Mucosa of rectum (tissue), 2 donors: ENCODE results near the gene IQCN.
A peak's percentile ranks its signal among the peaks of the same experiment; 100 is the strongest.

ENCODE experiments used
- H3K27ac ChIP-seq, 2 donors: one replicate each; pipeline ENCODE4 v1.7.0; 2013; ENCODE audit warnings: inconsistent platforms in 2 of 2, low read depth in 2 of 2, low read length in 2 of 2
- H3K27me3 ChIP-seq, 2 donors: one replicate each; pipeline ENCODE4 v1.7.0; 2013; ENCODE audit warnings: low read length in 2 of 2; ENCODE audit not compliant: control insufficient read depth in 2 of 2, insufficient read depth in 2 of 2
- H3K36me3 ChIP-seq, 2 donors: one replicate each; pipeline ENCODE4 v1.7.0; 2013; ENCODE audit warnings: low read length in 2 of 2; ENCODE audit not compliant: control insufficient read depth in 2 of 2, insufficient read depth in 2 of 2
- H3K4me1 ChIP-seq, 2 donors: one replicate each; pipeline ENCODE4 v1.7.0; 2013; ENCODE audit warnings: low read length in 2 of 2, mild to moderate bottlenecking in 1 of 2; ENCODE audit not compliant: control insufficient read depth in 2 of 2, insufficient read depth in 2 of 2
- H3K4me3 ChIP-seq, 2 donors: one replicate each; pipeline ENCODE4 v1.7.0; 2013; ENCODE audit warnings: low read length in 2 of 2
- H3K9ac ChIP-seq, 2 donors: one replicate each; pipeline ENCODE4 v1.7.0; 2013; ENCODE audit warnings: low read length in 2 of 2, low read depth in 1 of 2, mild to moderate bottlenecking in 1 of 2
- H3K9me3 ChIP-seq, 2 donors: one replicate each; pipeline ENCODE4 v1.7.0; 2013; ENCODE audit warnings: low read length in 2 of 2; ENCODE audit not compliant: control insufficient read depth in 2 of 2
- donor health status: healthy.
- donor health status: Normal muscosa, but diverticular disease.

Gene IQCN

DNA sequence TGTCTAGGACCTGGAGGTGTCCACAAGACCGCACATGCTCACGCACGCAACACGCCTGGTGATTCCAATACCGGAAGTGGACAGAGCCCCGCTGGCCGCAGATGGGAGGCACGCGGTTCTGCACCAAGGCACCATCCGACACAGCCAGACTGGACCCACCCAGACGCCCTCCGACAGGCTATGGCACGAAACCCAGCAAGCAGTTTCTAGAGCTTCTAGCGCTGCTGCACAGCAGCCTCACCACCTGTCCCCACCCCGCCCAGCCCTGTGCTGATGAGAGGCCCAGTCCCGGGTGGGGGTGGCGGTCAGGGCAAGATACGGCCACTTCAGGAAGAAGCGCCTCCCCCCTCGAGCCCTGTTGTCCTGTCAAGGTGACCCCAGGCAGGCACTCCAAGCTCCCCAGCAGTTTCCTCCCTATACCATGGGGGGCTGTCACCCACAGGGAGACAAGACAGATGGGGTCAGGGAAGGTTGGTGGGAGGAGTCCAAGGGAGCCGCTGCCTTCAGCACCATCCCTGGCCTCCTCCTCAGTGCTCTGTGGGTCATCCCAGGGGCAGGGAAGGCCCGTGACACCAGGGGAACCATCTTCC lies 37.3 kb upstream of the IQCN start:
- Histone ChIP-seq H3K9me3 (no peaks in the 10 kb centered on the region), H3K9ac (peak overlapping the region in 1 of 2 donors; percentile 62), H3K36me3 (peaks cover 6 to 35% of the 10 kb centered on the region in 2 donors), H3K4me1 (peaks cover 26 to 31% of the 10 kb centered on the region in 2 donors), H3K27me3 (no peaks in the 10 kb centered on the region), H3K4me3 (no peak overlapping the region), H3K27ac (peak overlapping the region; percentile 70 to 72)

DNA sequence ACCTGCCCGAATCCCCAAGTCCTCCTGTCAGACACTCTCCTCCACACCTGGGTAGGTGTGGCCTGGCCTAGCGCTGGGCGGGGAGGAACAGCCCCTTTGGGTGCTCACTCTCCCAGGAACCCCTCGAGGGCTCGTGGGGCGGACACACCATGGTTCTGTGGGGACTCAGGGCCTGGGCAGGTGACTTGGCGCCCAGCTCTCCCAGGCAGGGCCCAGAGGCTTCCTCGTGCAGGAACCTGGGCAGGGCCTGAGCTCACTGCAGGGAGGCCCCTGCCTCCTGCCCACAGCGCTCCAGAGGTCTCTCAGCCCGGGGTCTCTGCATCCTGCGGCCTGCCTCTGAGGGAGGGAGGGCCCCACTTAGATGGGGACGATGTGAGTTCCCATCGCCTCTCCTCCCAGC lies 36.7 kb upstream of the IQCN start:
- peaks cover 29 to 32% of the 10 kb centered on the region in 2 donors for H3K4me1 ChIP-seq
- no peaks in the 10 kb centered on the region for H3K27me3 ChIP-seq
- H3K36me3 ChIP-seq = peaks cover 6 to 35% of the 10 kb centered on the region in 2 donors
- H3K9ac ChIP-seq = peak overlapping the region in 1 of 2 donors; percentile 62
- no peaks in the 10 kb centered on the region for H3K9me3 ChIP-seq
- peak overlapping the region; percentile 70 to 72 for H3K27ac ChIP-seq
- H3K4me3 ChIP-seq = no peak overlapping the region

DNA sequence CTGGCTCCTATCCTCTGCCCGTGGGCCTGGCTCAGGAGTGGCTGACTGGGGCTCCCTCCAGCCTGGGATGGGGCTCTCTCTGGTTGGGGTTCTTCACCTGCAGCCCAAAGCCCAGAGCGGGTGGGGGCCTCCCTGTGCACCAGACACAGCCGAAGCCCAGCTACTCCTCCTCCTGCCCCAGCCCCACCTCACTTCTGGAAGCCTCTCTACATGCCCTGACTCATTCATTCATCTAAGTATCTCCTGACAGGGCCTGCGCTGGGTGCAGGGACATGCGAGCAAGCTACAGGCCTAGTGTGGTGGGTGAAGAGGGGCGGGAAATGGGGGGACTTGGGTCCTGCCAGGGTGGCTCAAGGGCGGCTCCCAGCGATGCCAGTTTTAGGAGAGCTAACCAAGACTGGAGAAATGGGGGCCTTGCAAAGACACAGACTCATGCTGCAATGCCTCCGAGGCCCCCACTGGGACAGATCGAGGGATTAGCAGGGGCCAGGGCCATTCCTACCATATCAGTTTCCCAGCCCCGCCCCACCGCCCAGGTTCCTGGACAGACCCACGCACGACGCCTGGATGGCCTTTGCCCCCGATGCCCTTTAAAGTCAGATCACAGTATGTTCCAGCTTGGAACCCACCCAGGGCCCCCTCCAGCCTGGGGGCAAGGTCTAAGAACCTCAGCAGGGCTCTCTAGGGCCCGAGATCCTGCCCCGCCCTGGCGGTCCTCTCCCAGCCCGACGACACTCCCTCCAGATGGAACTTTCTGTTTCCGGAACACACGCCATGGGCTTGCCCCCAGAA lies 36.1 kb upstream of the IQCN start:
- H3K4me3 ChIP-seq = no peak overlapping the region
- peak overlapping the region in 1 of 2 donors; percentile 62 for H3K9ac ChIP-seq
- H3K27ac ChIP-seq = peak overlapping the region; percentile 70 to 72
- H3K36me3 ChIP-seq = peaks cover 6 to 35% of the 10 kb centered on the region in 2 donors
- no peaks in the 10 kb centered on the region for H3K27me3 ChIP-seq
- H3K9me3 ChIP-seq = no peaks in the 10 kb centered on the region
- H3K4me1 ChIP-seq = peaks cover 34% of the 10 kb centered on the region in 2 donors

DNA sequence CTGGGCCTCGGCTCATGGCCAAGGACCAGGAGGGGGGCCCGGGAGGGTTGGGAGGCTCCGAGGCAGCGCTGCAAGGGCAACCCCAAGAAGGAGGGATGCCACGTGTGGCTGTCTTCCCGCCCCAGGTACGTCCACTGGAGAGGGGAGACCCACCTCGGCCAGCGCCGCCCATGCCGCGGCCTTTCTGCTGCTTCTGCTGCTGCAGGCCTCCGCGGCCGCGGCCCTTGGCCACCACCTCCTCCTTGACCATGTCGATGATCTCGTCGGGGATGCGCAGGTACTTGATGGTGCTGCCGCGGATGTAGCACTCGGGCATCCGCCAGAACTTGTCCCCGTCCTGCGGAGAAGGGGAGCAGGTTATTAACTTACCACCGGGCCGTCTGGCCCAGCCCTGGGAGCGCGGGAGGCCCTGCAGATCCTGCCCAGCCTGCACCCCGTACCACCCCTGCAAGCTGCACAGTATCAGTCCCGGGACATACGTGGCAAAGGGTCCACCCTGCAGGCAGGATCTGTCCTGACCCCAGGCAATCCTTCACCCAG lies 35.3 kb upstream of the IQCN start:
- Histone ChIP-seq H3K4me1 (peaks cover 40 to 41% of the 10 kb centered on the region in 2 donors), H3K27me3 (no peaks in the 10 kb centered on the region), H3K9ac (peak overlapping the region in 1 of 2 donors; percentile 62), H3K27ac (peak overlapping the region in 1 of 2 donors; percentile 72), H3K4me3 (no peak overlapping the region), H3K9me3 (no peaks in the 10 kb centered on the region), H3K36me3 (peaks cover 6 to 33% of the 10 kb centered on the region in 2 donors)

DNA sequence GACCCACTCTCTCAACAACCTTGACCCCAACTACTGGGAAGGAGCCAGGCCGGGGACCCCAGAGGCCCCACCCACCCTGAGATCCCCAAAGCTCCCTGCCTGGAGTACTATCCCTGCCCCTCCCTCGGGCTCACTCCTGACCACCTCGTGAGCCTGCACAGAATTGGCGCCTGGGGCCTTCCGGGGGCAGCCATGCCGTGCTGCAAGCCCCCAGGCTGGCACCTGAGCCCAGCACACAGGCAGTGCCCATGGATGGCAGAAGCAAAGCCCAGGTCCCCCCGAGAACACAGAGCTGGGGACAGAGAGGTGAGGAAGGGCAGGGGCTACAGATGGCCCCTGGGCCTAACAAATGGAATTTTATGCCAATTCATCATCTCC lies 34.7 kb upstream of the IQCN start:
- H3K36me3 ChIP-seq = peaks cover 6 to 31% of the 10 kb centered on the region in 2 donors
- no peaks in the 10 kb centered on the region for H3K27me3 ChIP-seq
- H3K4me1 ChIP-seq = peaks cover 43 to 47% of the 10 kb centered on the region in 2 donors
- no peak overlapping the region for H3K9ac ChIP-seq
- H3K9me3 ChIP-seq = no peaks in the 10 kb centered on the region
- no peak overlapping the region for H3K27ac ChIP-seq
- no peak overlapping the region for H3K4me3 ChIP-seq

DNA sequence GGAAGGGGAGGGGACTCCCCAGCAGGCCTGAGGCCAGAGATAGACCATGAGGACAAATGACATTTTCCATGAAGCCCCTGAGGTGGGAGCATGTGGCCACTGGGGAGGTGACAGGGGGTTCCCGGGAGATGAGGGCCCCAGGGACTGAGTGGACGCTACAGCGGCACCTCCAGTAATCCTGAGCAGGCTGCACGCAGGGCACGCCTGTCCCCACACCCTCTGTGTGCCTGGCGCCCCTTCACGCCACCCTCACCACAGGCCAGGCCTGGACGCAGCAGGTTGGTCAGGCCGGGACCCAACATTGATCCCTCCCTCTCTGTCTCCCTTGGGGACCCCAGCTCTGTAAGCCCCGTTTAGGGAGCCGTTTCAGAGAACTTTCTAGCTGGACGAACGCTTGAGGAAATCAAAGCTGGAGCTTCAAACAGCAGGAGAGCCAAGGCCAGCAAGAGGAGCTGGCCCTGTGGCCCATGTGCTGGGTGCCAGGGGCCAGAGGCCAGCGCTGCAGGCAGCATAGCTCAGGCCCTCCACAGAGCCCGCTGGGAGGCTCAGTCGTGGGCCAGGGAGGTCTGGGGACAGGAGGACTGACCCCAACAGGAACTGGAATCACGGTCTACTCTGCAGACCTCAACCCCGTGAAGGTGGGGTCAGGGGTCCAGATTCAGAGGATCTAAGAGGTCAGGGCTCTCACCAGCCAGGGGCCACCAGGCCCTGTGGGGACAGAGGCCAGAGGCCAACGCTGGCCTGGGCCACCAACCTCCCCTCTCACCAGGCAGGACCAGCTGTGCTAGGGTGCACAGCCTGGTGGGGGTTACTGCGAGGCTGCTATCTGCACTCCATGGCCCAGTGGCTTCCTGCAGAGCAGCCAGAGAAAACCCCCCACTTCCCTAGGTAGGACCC lies 34.0 kb upstream of the IQCN start:
- H3K9ac ChIP-seq = peak overlapping the region in 1 of 2 donors; percentile 10
- H3K27ac ChIP-seq = peak overlapping the region in 1 of 2 donors; percentile 95
- H3K9me3 ChIP-seq = no peaks in the 10 kb centered on the region
- H3K27me3 ChIP-seq = no peaks in the 10 kb centered on the region
- peaks cover 48% of the 10 kb centered on the region in 2 donors for H3K4me1 ChIP-seq
- no peak overlapping the region for H3K4me3 ChIP-seq
- H3K36me3 ChIP-seq = peaks cover 4 to 27% of the 10 kb centered on the region in 2 donors

DNA sequence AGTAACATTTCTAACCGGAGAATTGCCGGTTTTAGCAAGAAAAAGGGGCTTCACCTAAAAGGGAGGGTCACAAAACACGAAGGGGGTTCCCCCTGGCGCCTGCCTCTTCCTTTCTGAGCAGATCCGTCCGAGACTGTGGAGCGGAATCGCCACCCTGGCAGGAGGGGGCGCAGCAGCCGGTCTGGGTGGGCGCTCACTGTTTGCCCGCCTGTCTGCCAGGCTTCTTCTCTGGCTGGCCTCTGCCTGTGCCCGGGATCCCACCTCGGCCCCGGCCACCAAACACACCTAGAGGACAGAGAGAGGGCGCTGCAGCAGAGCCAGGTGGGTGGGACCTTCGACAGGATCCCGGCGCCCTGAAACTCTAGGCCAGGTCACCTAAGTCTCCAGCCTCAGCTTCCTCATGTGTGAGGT lies 33.0 kb upstream of the IQCN start:
- no peaks in the 10 kb centered on the region for H3K27me3 ChIP-seq
- H3K4me1 ChIP-seq = peaks cover 44 to 45% of the 10 kb centered on the region in 2 donors
- no peak overlapping the region for H3K9ac ChIP-seq
- peaks cover 2 to 21% of the 10 kb centered on the region in 2 donors for H3K36me3 ChIP-seq
- H3K9me3 ChIP-seq = no peaks in the 10 kb centered on the region
- H3K4me3 ChIP-seq = no peak overlapping the region
- H3K27ac ChIP-seq = peak overlapping the region; percentile 17 to 95

DNA sequence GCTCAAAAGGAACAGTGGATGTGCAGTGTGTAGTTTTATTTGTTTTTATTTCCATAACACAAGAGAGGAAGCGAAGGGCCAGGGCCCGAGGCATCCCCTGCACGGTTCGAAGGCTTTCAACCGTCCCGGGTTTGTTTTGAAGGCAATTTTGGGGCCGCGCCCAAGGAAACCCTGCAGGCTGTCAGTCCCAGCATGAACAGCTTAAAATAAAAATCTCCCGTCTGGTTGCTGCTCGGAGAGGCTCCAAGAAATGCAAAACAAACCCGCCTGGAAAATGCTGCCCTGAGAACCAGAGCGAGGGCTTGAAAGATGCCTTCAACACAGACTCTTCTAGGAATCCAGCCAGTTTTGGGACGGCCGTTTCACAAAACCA lies 32.6 kb upstream of the IQCN start:
- Histone ChIP-seq H3K4me1 (peaks cover 40 to 41% of the 10 kb centered on the region in 2 donors), H3K4me3 (peak overlapping the region in 1 of 2 donors; percentile 9), H3K9ac (no peak overlapping the region), H3K36me3 (peaks cover 2 to 17% of the 10 kb centered on the region in 2 donors), H3K27ac (peak overlapping the region; percentile 23 to 95), H3K27me3 (no peaks in the 10 kb centered on the region), H3K9me3 (no peaks in the 10 kb centered on the region)

DNA sequence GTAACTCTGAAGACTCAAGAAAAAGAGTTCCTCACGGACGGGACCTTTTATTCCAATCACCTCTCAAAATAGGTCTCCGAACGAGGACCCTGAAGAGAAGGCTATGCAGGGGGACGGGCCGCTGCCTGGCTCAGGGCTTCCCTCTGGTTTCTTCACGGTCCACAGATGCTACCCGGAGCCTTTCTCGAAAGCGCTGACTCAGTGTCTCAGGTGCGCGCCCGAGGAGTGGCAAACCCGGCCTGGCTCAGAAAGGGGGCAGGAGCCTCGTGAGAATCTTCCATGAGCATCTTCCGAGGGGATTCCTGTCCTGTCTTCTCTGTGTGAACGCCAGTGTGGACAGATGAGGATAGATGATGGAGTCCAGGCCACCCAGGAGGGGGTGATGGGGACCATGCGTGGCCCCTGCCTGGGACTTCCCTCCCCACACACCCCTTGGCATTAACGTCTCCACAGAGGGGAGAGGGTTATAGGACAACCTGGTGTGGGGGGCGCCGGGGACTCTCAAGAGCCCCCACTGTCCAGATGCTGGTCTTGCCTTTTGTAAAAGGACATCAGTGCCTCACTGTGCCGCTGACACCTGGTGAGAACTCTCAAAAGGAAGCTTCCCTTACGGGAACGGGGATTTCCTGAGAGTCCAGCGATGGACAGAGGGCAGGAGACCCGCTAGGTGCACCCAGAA lies 32.1 kb upstream of the IQCN start:
- Histone ChIP-seq H3K4me1 (peaks cover 37 to 43% of the 10 kb centered on the region in 2 donors), H3K36me3 (peaks cover 2 to 13% of the 10 kb centered on the region in 2 donors), H3K27me3 (no peaks in the 10 kb centered on the region), H3K9me3 (no peaks in the 10 kb centered on the region), H3K4me3 (peak overlapping the region in 1 of 2 donors; percentile 9), H3K27ac (peak overlapping the region; percentile 23 to 95), H3K9ac (peak overlapping the region in 1 of 2 donors; percentile 24)
